K562 (cell line): ENCODE results near the gene PDGFRA. TPM values are rescaled to one million over a fixed set of nuclear protein-coding genes. Genes with fewer than 3 reads are reported as not detected.

ENCODE experiments used
- ATAC-seq: fragments of 200-7000 bp; cut with Tn5 transposase; 3 replicates; pipeline ENCODE4 v1.9.1; 2020; ENCODE audit warnings: moderate library complexity
- BruUV-seq: library from RNA; stranded (reverse); fragments of 400-500 nt; replicated peaks from 2 replicates; lab custom pipeline; 2021; lab: Mats Ljungman, UMichigan
- CTCF ChIA-PET: fragments of 300-600 bp; formaldehyde crosslinking; extraction: SDS; loops from one replicate; lab custom pipeline; 2021; ENCODE audit warnings: low intra/inter-chr PET ratio; lab: Yijun Ruan, JAX
- POLR2A ChIA-PET: fragments of 300-600, 350-650 bp; sonication (Branson Sonifier 250); formaldehyde crosslinking; extraction: SDS; loops from one replicate; lab custom pipeline; 2021; ENCODE audit warnings: antibody characterized with exemption, inconsistent platforms; lab: Yijun Ruan, JAX
- DNase-seq, 4 experiments: peaks; one replicate each; pipeline versions ENCODE4 v3.0.0 to v3.0.0-alpha.2; 2011 to 2018; ENCODE audit warnings: low spot score in 3 of 4, mixed read lengths in 3 of 4; ENCODE audit errors: extremely low read depth in 1 of 4
- FAIRE-seq: peaks from 2 replicates; lab custom pipeline; 2011; peaks lifted over from hg19 to GRCh38; lab: Jason Lieb, UNC
- H2AFZ ChIP-seq: 2 replicates; pipeline ENCODE4 v1.6.0; 2011; ENCODE audit warnings: low read depth, low read length, control low read depth, inconsistent platforms
- H3K27ac ChIP-seq: fragments of 200-600 bp; 3 replicates; pipeline ENCODE4 v1.8.0; 2011; ENCODE audit warnings: low read depth, mild to moderate bottlenecking, control low read depth, inconsistent platforms, low read length, moderate library complexity, mixed read lengths; ENCODE audit errors: extremely low read depth
- H3K27me3 ChIP-seq, 2 experiments: fragments of 300-600 bp in 1 of 2; 2 replicates in 1 of 2; 3 replicates in 1 of 2; pipeline versions ENCODE4 v1.6.0 to v1.8.0; 2011; ENCODE audit warnings: inconsistent platforms in 2 of 2, low read length in 2 of 2, mild to moderate bottlenecking in 1 of 2, mixed read lengths in 1 of 2, moderate library complexity in 1 of 2; ENCODE audit not compliant: control insufficient read depth in 2 of 2, insufficient read depth in 2 of 2
- H3K36me3 ChIP-seq: fragments of 300-600 bp; 3 replicates; pipeline ENCODE4 v1.8.0; 2011; ENCODE audit warnings: mild to moderate bottlenecking, low read length, inconsistent platforms; ENCODE audit not compliant: control insufficient read depth, insufficient read depth
- H3K4me1 ChIP-seq, 2 experiments: fragments of 200-600 bp in 1 of 2; replicated peaks in 1 of 2; 2 replicates in 1 of 2; 3 replicates in 1 of 2; pipeline versions ENCODE4 v1.5.1 to v1.8.0; 2011; ENCODE audit warnings: inconsistent platforms in 2 of 2, low read length in 2 of 2, mild to moderate bottlenecking in 1 of 2, mixed read lengths in 1 of 2, moderate library complexity in 1 of 2; ENCODE audit not compliant: control insufficient read depth in 2 of 2, insufficient read depth in 2 of 2
- H3K4me2 ChIP-seq: 2 replicates; pipeline ENCODE4 v1.6.1; 2011; ENCODE audit warnings: low read length, control low read depth, inconsistent platforms, mixed read lengths; ENCODE audit not compliant: insufficient read depth
- H3K4me3 ChIP-seq: fragments of 200-600 bp; sonication (generic), shearing (Covaris generic); 2 replicates; pipeline ENCODE4 v1.5.1; 2016; ENCODE audit warnings: control low read depth, inconsistent platforms
- H3K79me2 ChIP-seq: fragments of 200-600 bp; 3 replicates; pipeline ENCODE4 v1.8.0; 2011; ENCODE audit warnings: low read length, inconsistent platforms; ENCODE audit not compliant: control insufficient read depth, insufficient read depth
- H3K9ac ChIP-seq, 2 experiments: 2 replicates each; pipeline versions ENCODE4 v1.6.0 to v1.6.1; 2011; ENCODE audit warnings: low read depth in 2 of 2, low read length in 2 of 2, control low read depth in 1 of 2, inconsistent platforms in 1 of 2, mild to moderate bottlenecking in 1 of 2, mixed read lengths in 1 of 2; ENCODE audit not compliant: insufficient read depth in 1 of 2
- H3K9me1 ChIP-seq: one replicate; pipeline ENCODE4 v1.6.0; 2011; ENCODE audit warnings: inconsistent platforms, mild to moderate bottlenecking, low read length, moderate library complexity; ENCODE audit not compliant: control insufficient read depth, insufficient read depth
- H3K9me3 ChIP-seq: replicated peaks from 2 replicates; pipeline ENCODE4 v1.5.1; 2011; ENCODE audit warnings: low read depth, low read length, inconsistent platforms; ENCODE audit not compliant: control insufficient read depth, insufficient read depth
- H4K20me1 ChIP-seq: replicated peaks from 2 replicates; pipeline ENCODE4 v1.6.1; 2011; ENCODE audit warnings: low read length, inconsistent platforms, mixed read lengths; ENCODE audit not compliant: control insufficient read depth, insufficient read depth
- BRCA1 ChIP-seq, 2 experiments: fragments of 450-650 bp in 1 of 2; sonication (generic) in 1 of 2; formaldehyde crosslinking in 1 of 2; IDR thresholded peaks; 2 replicates each; pipeline versions ENCODE4 v1.5.0 to v1.6.1; 2017 to 2020; ENCODE audit warnings: mild to moderate bottlenecking in 1 of 2, missing genetic modification reagents in 1 of 2
- EGR1 ChIP-seq: fragments of 450-650 bp; conservative IDR thresholded peaks from 2 replicates; pipeline ENCODE4 v1.6.1; 2017; ENCODE audit warnings: mild to moderate bottlenecking
- FOXJ2 ChIP-seq: fragments of 200-800 bp; sonication (Bioruptor generic); IDR thresholded peaks from 2 replicates; pipeline ENCODE4 v1.6.1; 2016; ENCODE audit warnings: missing genetic modification characterization, missing compliant biosample characterization
- MITF ChIP-seq: IDR thresholded peaks from 2 replicates; pipeline ENCODE4 v1.6.1; 2014; ENCODE audit warnings: antibody characterized with exemption
- RAD51 ChIP-seq: fragments of 450-650 bp; IDR thresholded peaks from 2 replicates; pipeline ENCODE4 v1.7.1; 2016; ENCODE audit warnings: low read depth, mild to moderate bottlenecking, borderline replicate concordance
- RBM14 ChIP-seq: fragments of 200-400 bp; formaldehyde crosslinking; IDR thresholded peaks from 2 replicates; pipeline ENCODE4 v1.6.1; 2018; ENCODE audit warnings: low read depth, mild to moderate bottlenecking, low read length, moderate library complexity, borderline replicate concordance; ENCODE audit not compliant: insufficient read depth
- SNRNP70 ChIP-seq: fragments of 200-400 bp; formaldehyde crosslinking; optimal IDR thresholded peaks from 2 replicates; pipeline ENCODE3; 2017; ENCODE audit warnings: low read depth, low read length
- ZBTB8A ChIP-seq: fragments of 450-650 bp; IDR thresholded peaks from 2 replicates; pipeline ENCODE4 v1.6.1; 2018; ENCODE audit warnings: mild to moderate bottlenecking, moderate library complexity; ENCODE audit not compliant: partially characterized antibody
- ZNF3 ChIP-seq: fragments of 250-450 bp; sonication (Bioruptor Pico); IDR thresholded peaks from 2 replicates; pipeline ENCODE4 v1.5.0; 2021; ENCODE audit warnings: mild to moderate bottlenecking, moderate library complexity
- ZNF639 ChIP-seq, 2 experiments: fragments of 200-800 bp in 1 of 2; sonication (Bioruptor generic) in 1 of 2; sonication (generic) in 1 of 2; formaldehyde crosslinking in 1 of 2; IDR thresholded peaks in 1 of 2; conservative IDR thresholded peaks in 1 of 2; 2 replicates each; pipeline versions ENCODE4 v1.5.0 to v1.6.1; 2016 to 2020; ENCODE audit warnings: missing compliant biosample characterization in 1 of 2, missing genetic modification characterization in 1 of 2, missing genetic modification reagents in 1 of 2
- WGBS: fragments of 100-300 bp; shearing (Covaris generic); methylation state at CpG from one replicate; pipeline ENCODE4 v1.1.6; 2016; ENCODE audit warnings: low coverage, mixed read lengths; ENCODE audit not compliant: insufficient coverage; ENCODE audit errors: missing lambda C conversion rate; 5-methylcytosine and 5-hydroxymethylcytosine counted together
- in situ Hi-C: fragments of 300-500 bp; cut with MboI; formaldehyde crosslinking; loops from 4 replicates; pipeline ENCODE4 v1.15.0; 2018; ENCODE audit warnings: inconsistent platforms, mixed read lengths
- intact Hi-C: fragments of 100-400 bp; cut with micrococcal nuclease; formaldehyde crosslinking; loops from 2 replicates; pipeline ENCODE4 v1.14.2; 2022
- polyA plus RNA-seq, 8 experiments: library from polyadenylated mRNA; depleted of rRNA in 4 of 8; stranded (reverse) in 5 of 8; unstranded in 3 of 8; fragments of >200 nt; fragmentation: Nextera tagmentation in 2 of 8; fragmentation: Illumina TruSeq in 1 of 8; extraction: Ambion mirVana in 2 of 8; extraction: Trizol in 1 of 8; gene quantifications; 2 replicates each; pipeline versions ENCODE4 v1.2.1 to v1.2.3, GENCODE V29; 2011 to 2014; ENCODE audit warnings: inconsistent platforms in 1 of 8, missing spikeins in 1 of 8
- total RNA-seq, 7 experiments: library from RNA; depleted of rRNA in 6 of 7; stranded (reverse); fragments of >200 nt in 6 of 7; fragmentation: Illumina TruSeq in 2 of 7; extraction: Trizol in 2 of 7; gene quantifications; 2 replicates each; pipeline versions ENCODE4 v1.2.1 to v1.2.3, GENCODE V29; 2011 to 2021; ENCODE audit warnings: low replicate concordance in 1 of 7

The PDGFRA gene
- total and polyA plus RNA-seq, 9 of the 15 experiments (the other 6 are each of a cell fraction or from before 2014, with no cell fraction given) = 0.40 TPM; not detected in 8

- TF ChIP-seq ZNF639 (CRISPR knock-in tag; conservative IDR thresholded peaks at IDR 0.05 in 1 of 2, IDR thresholded peaks at IDR 0.05 in 1 of 2) (no peak), FOXJ2 (no peak), ZBTB8A (no peak)
Observed at GRCh38 chr4:54209617-54210016, 19.5 kb upstream of the PDGFRA start (continued).

GRCh38 chr4:54213001-54213400 is 16.1 kb upstream of the PDGFRA start:
- H3K79me2 ChIP-seq = no peaks in the 10 kb centered on the region
- H3K9ac ChIP-seq = no peak overlapping the region
- BruUV-seq = no TSS peak
- H3K9me1 ChIP-seq = no peaks in the 10 kb centered on the region
- 0% methylated on average over 3 of the region's 3 CpGs for WGBS
- ChIA-PET CTCF (no interaction called here), POLR2A (no interaction called here)
- intact Hi-C loops (no loop called here), in situ Hi-C loops (no loop called here)
- no peaks in the 10 kb centered on the region for H3K36me3 ChIP-seq
- ATAC-seq (no peak), FAIRE-seq (no peak), DNase-seq (no peak)
- no peak overlapping the region for H2AFZ ChIP-seq
- H3K9me3 ChIP-seq = no peaks in the 10 kb centered on the region
- no peak overlapping the region for H3K27ac ChIP-seq
- no peak overlapping the region for H3K4me3 ChIP-seq
- H3K27me3 ChIP-seq = no peaks in the 10 kb centered on the region; a peak in 2 of 5 replicates
- H4K20me1 ChIP-seq = peaks cover 4% of the 10 kb centered on the region; the same call in 1 of the 2 replicates
- H3K4me1 ChIP-seq = no peaks in the 10 kb centered on the region; a peak in 1 of 5 replicates
- no peak overlapping the region for H3K4me2 ChIP-seq
- no peak for TF ChIP-seq EGR1
- no peak for TF ChIP-seq BRCA1 (IDR thresholded peaks at IDR 0.05)
- no peak for TF ChIP-seq BRCA1 (CRISPR knock-in tag; IDR thresholded peaks at IDR 0.05)
- TF ChIP-seq MITF = no peak
- no peak for TF ChIP-seq RBM14
- TF ChIP-seq RAD51 = no peak
- no peak for TF ChIP-seq SNRNP70
- TF ChIP-seq FOXJ2 = no peak
- no peak for TF ChIP-seq ZNF3 (CRISPR knock-in tag)
